WTC11 (cell line): Measurements from ENCODE around the gene LHX4.

ENCODE experiments used
- TF ChIP-seq, protein P1 (sequence below): sonication (generic); formaldehyde crosslinking; IDR thresholded peaks from 2 replicates; pipeline ENCODE4 v1.8.1; 2023; ENCODE audit warnings: mild to moderate bottlenecking, moderate library complexity, missing genetic modification reagents
- TF ChIP-seq, protein P2 (sequence below): sonication (generic); formaldehyde crosslinking; IDR thresholded peaks from 2 replicates; pipeline ENCODE4 v1.8.0; 2022; ENCODE audit warnings: mild to moderate bottlenecking, missing genetic modification reagents
- TF ChIP-seq, protein P3 (sequence below): fragments of 200-600 bp; IDR thresholded peaks from 2 replicates; pipeline ENCODE4 v1.8.0; 2022; ENCODE audit warnings: antibody characterized with exemption

DNA sequence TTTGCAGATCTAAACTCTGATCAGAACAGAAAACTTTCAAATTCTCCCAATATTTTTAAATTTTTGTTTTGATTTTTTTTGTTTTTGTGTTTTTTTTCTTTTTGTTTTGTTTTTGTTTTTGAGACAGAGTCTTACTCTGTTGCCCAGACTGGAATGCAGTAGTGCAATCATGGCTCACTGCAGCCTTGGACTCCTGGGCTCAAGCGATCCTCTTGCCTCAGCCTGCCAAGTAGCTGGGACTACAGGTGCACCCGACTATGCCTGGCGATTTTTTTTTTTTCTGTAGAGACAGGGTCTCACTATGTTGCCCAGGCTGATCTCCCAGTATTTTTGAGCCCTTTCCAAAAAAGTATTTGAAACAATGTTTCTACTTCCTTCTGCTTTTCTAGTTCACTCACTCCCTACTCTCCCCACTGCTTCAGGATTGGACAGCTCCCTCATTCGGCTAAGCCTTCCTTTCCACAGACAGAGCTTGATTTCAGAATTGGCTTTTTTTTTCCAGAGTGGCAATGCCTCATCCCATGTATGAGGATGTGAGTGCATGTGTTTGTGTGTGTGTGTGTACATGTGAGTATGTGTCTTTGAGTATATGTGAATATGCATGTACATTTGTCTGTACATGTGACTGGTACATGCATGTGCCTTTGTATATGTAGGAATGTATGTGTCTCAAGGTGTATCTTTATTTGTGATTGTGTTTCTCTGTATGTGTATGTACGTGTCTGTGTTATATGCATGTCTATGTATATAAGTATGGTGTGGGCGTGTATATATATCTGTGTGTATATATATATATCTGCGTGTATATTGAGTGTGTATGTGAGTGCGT lies 11.9 kb downstream of the LHX4 start:
- TF ChIP-seq, protein P1, sequence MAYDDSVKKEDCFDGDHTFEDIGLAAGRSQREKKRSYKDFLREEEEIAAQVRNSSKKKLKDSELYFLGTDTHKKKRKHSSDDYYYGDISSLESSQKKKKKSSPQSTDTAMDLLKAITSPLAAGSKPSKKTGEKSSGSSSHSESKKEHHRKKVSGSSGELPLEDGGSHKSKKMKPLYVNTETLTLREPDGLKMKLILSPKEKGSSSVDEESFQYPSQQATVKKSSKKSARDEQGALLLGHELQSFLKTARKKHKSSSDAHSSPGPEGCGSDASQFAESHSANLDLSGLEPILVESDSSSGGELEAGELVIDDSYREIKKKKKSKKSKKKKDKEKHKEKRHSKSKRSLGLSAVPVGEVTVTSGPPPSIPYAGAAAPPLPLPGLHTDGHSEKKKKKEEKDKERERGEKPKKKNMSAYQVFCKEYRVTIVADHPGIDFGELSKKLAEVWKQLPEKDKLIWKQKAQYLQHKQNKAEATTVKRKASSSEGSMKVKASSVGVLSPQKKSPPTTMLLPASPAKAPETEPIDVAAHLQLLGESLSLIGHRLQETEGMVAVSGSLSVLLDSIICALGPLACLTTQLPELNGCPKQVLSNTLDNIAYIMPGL (CRISPR knock-in tag) = no peak
- TF ChIP-seq, protein P2, sequence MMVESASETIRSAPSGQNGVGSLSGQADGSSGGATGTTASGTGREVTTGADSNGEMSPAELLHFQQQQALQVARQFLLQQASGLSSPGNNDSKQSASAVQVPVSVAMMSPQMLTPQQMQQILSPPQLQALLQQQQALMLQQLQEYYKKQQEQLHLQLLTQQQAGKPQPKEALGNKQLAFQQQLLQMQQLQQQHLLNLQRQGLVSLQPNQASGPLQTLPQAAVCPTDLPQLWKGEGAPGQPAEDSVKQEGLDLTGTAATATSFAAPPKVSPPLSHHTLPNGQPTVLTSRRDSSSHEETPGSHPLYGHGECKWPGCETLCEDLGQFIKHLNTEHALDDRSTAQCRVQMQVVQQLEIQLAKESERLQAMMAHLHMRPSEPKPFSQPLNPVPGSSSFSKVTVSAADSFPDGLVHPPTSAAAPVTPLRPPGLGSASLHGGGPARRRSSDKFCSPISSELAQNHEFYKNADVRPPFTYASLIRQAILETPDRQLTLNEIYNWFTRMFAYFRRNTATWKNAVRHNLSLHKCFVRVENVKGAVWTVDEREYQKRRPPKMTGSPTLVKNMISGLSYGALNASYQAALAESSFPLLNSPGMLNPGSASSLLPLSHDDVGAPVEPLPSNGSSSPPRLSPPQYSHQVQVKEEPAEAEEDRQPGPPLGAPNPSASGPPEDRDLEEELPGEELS (CRISPR knock-in tag) = no peak
- TF ChIP-seq, protein P3, sequence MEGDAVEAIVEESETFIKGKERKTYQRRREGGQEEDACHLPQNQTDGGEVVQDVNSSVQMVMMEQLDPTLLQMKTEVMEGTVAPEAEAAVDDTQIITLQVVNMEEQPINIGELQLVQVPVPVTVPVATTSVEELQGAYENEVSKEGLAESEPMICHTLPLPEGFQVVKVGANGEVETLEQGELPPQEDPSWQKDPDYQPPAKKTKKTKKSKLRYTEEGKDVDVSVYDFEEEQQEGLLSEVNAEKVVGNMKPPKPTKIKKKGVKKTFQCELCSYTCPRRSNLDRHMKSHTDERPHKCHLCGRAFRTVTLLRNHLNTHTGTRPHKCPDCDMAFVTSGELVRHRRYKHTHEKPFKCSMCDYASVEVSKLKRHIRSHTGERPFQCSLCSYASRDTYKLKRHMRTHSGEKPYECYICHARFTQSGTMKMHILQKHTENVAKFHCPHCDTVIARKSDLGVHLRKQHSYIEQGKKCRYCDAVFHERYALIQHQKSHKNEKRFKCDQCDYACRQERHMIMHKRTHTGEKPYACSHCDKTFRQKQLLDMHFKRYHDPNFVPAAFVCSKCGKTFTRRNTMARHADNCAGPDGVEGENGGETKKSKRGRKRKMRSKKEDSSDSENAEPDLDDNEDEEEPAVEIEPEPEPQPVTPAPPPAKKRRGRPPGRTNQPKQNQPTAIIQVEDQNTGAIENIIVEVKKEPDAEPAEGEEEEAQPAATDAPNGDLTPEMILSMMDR = no peak
